SU-DHL-6 (cell line): ENCODE results near the gene PPIL6.

ENCODE experiments used
- CTCF ChIP-seq: fragments of 200-600 bp; sonication (generic); IDR thresholded peaks from one replicate; pipeline ENCODE4 v1.5.1; 2017; ENCODE audit warnings: antibody characterized with exemption, mild to moderate bottlenecking, low read length, moderate library complexity; ENCODE audit not compliant: insufficient read depth, poor library complexity, severe bottlenecking
- EZH2phosphoT487 ChIP-seq: fragments of 200-600 bp; sonication (generic), shearing (Covaris generic); conservative IDR thresholded peaks from 2 replicates; pipeline ENCODE4 v1.6.1; 2018; ENCODE audit warnings: mild to moderate bottlenecking, antibody characterized with exemption, low read length, moderate library complexity, mixed read lengths

GRCh38 chr6:109417646-109418045, 22.8 kb downstream of the PPIL6 start:
- TF ChIP-seq CTCF (no peak), EZH2phosphoT487 (no peak)
